Body of pancreas (tissue), 4 donors: ENCODE measurements around the gene PTPA.

Source experiments
- POLR2A ChIP-seq, 3 donors: fragments of 450-650 bp; IDR thresholded peaks; one replicate each; pipeline ENCODE4 v1.6.1; 2016; ENCODE audit warnings: antibody characterized with exemption in 3 of 3, mild to moderate bottlenecking in 2 of 3
- TF ChIP-seq, protein P1 (sequence below), 7 experiments: fragments of 450-650 bp in 4 of 7; fragments of 200-600 bp in 3 of 7; sonication (generic) in 3 of 7; IDR thresholded peaks; one replicate each; pipeline ENCODE4 v1.5.1; 2016 to 2019; ENCODE audit warnings: antibody characterized with exemption in 7 of 7

- TF ChIP-seq, protein P1, sequence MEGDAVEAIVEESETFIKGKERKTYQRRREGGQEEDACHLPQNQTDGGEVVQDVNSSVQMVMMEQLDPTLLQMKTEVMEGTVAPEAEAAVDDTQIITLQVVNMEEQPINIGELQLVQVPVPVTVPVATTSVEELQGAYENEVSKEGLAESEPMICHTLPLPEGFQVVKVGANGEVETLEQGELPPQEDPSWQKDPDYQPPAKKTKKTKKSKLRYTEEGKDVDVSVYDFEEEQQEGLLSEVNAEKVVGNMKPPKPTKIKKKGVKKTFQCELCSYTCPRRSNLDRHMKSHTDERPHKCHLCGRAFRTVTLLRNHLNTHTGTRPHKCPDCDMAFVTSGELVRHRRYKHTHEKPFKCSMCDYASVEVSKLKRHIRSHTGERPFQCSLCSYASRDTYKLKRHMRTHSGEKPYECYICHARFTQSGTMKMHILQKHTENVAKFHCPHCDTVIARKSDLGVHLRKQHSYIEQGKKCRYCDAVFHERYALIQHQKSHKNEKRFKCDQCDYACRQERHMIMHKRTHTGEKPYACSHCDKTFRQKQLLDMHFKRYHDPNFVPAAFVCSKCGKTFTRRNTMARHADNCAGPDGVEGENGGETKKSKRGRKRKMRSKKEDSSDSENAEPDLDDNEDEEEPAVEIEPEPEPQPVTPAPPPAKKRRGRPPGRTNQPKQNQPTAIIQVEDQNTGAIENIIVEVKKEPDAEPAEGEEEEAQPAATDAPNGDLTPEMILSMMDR (IDR thresholded peaks at IDR 0.05): no peak
- no peak for TF ChIP-seq POLR2A (IDR thresholded peaks at IDR 0.05)
Measured at GRCh38 chr9:129191234-129191633, 80.0 kb downstream of the PTPA start.
